Right renal cortex interstitium (tissue), 3 donors: ENCODE measurements around the gene BTG2. TPM values are rescaled to one million over a fixed set of nuclear protein-coding genes. Genes with fewer than 3 reads are reported as not detected.
"Not testable (repeated sequence)": the region's sequence is repeated elsewhere in the genome, so short reads cannot be mapped to it uniquely, and the experiment has no call there.

Experiments used
- DNase-seq, 3 donors: peaks; one replicate each; pipeline ENCODE4 v3.0.0-alpha.2; 2013; ENCODE audit warnings: low read depth in 3 of 3, low spot score in 2 of 3
- polyA plus RNA-seq, 3 donors: library from polyadenylated mRNA; unstranded; fragments of 120-200 nt; gene quantifications; one replicate each; pipeline ENCODE4 v1.2.1, GENCODE V29; 2013; ENCODE audit not compliant: insufficient read length in 3 of 3

BTG2 gene, protein sequence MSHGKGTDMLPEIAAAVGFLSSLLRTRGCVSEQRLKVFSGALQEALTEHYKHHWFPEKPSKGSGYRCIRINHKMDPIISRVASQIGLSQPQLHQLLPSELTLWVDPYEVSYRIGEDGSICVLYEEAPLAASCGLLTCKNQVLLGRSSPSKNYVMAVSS
- polyA plus RNA-seq = 100 to 1,000 TPM; 110 to 178 (median 141) TPM

DNA sequence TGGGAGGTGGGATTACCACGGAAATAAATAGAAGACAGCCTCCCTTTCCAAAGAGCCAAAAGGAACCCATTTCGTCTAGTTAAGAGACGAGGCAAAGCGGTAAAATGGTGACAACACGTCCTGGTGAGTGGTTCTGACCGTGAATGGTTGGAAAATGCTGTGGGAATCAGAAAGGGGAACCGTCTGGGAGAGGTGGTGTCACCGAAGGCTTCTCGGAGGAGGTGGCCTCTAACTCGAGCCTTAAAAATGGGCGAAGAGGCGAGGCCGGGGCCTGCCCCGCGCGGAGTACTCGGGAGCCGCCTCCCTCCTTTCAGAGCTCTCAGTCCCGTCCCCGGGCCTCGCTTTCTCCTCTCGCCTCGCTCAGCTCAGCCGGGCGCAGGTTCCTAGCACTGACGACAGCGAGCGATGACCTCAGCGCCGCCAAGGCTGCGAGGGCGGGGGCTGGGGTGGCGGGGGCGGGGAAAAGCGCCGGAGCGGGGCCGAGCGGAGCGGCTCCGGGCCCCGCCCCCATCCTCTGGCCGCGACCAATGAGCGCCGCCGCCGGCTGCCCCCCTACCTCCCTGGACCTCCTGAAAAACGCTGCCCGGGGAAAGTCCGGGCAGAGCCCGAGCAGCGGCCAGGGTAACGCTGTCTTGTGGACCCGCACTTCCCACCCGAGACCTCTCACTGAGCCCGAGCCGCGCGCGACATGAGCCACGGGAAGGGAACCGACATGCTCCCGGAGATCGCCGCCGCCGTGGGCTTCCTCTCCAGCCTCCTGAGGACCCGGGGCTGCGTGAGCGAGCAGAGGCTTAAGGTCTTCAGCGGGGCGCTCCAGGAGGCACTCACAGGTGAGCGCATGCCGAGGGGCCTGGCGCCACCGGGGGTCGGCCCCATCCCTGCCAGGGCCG is at the start of gene BTG2:
BTG2 (plus strand) TSS at position 601 of the 890 bp plus-strand sequence; CDS start at position 689, 88 bp downstream.
- DNase-seq = peak in 2 of 3 donors; percentile 79 to 80

DNA sequence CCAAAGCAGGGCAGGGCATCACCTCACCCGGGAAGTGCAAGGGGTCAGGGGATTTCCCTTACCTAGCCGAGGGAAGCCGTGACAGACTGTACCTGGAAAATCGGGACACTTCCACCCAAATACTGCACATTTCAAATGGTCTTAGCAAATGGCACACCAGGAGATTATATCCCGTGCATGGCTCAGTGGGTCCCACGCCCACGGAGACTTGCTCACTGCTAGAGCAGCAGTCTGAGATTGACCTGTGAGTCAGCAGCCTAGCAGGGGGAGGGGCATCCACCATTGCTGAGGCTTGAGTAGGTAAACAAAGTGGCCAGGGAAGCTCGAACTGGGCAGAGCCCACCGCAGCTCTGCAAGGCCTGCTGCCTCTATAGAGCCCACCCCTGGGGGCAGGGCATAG is 48.7 kb upstream of the BTG2 start:
- not testable (repeated sequence) for DNase-seq

GRCh38 chr1:203263496-203263895 is 41.8 kb upstream of the BTG2 start:
- no peak for DNase-seq

DNA sequence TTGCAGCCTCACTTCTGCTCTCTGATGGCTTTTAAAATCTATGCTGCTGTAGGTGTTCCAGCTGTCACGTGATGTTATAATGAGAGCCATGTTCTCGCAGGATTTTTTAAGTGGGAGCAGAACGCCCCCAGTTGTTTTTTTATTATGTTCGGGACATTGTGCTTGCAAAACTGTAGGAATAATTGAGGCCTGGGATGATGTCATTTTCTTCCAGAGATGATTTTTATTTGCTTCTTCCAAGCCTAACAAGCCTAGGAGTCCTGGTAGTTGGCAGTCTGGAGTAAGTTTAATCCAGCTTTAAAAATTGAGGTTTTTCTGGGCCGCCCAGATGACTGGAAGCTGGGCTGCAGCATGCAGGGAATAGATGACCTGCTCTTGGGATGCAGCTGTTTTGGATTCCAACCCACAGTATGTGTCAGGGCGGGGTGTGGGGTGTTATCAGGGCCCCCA is 41.2 kb upstream of the BTG2 start:
- no peak for DNase-seq

DNA sequence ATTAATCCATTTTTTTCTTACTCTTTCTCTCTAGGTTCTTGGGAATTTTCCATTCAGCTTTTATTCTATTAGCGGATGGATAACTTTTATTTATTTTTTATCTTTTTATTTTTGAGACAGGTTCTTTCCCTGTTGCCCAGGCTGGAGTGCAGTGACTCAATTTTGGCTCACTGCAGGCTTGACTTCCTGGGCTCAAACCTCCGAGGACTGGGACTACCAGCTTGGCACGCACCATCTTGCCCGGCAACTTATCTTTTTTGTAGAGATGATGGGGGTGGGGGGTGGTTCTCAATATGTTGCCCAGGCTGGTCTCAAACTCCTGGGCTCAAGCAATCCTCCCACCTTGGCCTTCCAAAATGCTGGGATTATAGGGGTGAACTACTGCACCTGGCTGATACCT is 39.8 kb upstream of the BTG2 start:
- DNase-seq = no peak

DNA sequence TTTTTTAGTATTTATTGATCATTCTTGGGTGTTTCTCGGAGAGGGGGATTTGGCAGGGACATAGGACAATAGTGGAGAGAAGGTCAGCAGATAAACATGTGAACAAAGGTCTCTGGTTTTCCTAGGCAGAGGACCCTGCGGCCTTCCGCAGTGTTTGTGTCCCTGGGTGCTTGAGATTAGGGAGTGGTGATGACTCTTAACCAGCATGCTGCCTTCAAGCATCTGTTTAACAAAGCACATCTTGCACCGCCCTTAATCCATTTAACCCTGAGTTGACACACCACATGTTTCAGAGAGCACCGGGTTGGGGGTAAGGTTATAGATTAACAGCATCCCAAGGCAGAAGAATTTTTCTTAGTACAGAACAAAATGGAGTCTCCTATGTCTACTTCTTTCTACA is 39.2 kb upstream of the BTG2 start:
- DNase-seq = not testable (repeated sequence)

- DNase-seq = peak; percentile 91 to 94 (median 94)
These were observed 37.9 kb upstream of the BTG2 start for GRCh38 chr1:203267347-203267846.

DNA sequence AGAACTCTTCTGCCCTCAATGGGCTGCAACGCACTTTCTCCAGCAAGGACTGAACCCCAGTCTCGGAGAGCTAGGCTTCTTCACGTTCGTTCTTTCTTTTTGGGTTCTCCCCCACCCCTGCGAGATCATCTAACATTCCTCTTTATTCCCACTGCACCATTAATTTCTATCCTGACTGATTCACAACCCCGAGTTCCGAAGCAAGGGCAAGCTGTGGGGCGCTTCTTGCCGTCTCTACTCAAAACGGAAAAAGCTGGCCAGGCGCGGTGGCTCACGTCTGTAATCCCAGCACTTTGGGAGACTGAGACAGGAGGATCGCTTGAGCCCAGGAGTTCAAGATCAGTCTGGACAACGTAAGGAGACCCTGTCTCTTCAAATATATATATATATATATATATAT is 37.4 kb upstream of the BTG2 start:
- no peak for DNase-seq

DNA sequence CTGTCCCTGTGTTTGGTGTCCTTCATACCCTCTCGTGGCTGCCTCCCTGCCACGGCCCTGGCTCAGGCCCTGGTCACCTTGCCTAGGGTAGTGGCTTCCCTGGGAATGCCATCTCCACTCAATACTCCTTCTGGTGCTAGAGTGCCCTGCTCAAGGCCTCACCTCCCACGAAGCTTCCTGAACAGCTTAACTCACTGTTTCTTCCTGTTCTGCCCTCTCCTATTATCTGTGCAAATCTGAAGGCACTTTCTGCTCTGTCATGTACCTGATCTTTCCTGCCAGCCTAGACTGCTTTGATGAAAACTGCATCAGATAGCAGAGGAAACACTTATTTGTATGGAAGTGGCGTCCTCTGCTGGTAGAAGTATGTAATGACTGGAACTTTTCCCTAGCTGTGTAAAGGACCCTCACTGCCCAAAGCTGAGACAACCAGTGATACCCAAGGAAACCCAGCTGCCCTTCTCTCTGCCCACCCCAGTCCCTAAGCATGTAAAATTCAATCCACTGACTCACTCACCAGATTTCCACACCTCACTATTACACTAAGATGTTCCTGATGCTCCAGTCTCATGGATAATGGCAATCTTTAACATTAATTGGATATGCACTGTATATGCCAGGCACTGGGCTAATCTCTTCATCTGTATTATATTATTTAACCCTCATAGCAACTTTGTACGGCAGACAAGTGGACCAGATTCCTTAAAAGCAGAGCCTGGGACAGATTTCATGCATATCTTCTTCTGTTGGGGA is 36.2 kb upstream of the BTG2 start:
- no peak for DNase-seq

GRCh38 chr1:203269654-203270020 is 35.7 kb upstream of the BTG2 start:
- DNase-seq = no peak

- DNase-seq = no peak
These were observed 34.9 kb upstream of the BTG2 start for GRCh38 chr1:203270448-203270847.

DNA sequence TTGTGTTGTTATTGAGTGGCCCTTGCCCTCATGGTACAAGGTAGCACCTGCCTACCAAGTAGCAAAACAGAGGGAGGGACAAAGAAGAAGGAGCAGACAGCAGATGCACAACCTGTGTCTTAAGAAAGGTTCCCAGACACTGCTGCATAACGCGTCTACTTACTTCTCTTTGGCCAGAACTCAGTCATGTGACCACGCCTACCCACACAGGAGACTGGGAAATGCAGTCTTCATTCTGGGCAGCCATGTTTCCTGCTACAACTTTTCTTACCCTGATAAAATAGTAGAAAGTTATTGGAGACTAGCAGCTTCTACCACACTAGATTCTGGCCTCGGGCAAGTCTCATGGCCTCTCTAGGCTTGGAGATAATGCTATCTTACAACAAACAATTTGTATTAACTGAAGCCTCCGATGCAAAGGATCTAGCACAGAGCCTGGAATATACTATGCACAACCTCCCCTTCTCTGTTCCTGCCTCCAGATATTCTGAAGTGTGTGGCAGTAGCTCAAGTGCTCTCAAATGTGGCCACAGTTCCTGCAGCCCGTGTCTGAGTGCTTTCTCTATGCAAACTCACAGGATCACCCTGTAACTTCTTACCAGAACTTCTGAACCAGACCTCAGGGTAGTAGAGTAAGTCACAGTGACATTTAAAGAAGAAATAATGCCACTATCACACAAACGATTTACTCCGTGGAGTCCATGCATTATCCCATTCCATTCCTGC is 34.1 kb upstream of the BTG2 start:
- DNase-seq = no peak

- DNase-seq = no peak
These were observed 33.2 kb upstream of the BTG2 start for GRCh38 chr1:203271962-203272632.

- DNase-seq = no peak
These were observed 32.6 kb upstream of the BTG2 start for GRCh38 chr1:203272633-203273205.

DNA sequence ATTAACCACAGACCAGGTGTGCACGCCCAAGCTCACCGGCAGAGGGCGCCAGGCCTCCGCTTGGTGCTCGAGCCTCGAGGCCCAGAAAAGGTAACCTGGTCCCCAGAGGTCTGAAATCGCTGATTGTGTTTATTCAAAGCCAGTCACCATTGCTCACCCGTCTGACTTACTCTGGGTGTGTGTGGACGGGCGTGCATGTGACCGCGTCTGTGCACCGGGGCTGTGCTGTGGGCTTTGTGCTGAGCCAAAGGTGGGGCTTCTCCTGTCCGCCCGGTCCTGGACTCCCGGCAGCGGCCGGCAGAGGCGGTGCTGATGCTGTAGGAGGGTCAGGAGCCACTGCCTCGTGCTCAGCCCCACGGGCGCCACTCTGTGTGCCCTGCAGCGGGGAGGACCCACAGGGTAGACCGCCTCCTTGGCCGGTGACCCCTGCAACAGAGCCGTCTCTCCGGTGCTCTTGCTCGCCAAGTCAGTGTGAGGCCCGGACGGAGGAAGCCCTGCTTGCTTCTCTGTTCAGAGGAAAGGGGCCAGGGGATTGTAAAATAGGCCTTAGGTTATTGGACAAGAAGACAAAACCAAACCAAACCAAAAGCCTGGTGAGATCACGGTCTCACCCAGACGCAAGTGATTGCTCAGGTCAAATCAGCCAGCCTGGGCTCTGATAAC is 32.0 kb upstream of the BTG2 start:
- peak in 1 of 3 donors; percentile 76 for DNase-seq

DNA sequence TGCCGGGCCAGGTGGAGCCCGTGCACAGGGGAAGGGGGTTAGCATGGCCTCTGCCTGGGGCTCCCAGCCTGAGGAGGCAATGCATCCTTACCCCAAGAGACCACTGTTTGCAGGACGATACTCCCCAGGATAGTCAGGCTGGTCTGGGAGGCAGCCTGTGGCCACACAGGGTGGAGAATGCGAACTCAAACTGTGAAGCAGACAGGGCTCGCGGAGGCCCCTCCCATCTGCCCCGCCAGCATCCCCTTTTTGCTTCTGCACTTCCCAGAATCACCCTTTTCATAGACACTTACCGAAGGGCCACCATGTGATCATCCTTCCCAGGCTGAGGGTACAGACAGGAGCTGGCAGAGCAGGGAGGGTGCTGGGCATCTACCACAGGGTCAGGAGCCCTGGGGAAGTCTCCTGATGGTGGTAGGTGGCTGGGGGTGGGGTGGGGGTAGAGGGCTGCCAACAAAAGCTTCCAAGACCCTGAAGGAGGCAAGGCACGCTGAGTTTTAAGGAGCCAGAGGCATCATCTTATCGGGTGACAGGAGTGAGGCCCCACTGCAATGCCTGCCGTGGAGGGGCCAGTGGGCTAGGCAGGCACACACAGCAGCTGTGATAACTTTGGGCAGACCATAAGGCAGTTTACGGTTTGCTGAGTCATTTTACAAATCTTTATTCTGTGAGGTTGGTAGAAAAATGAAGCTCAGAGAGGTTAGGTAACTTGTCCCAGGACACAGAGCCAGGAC is 31.3 kb upstream of the BTG2 start:
- no peak for DNase-seq

DNA sequence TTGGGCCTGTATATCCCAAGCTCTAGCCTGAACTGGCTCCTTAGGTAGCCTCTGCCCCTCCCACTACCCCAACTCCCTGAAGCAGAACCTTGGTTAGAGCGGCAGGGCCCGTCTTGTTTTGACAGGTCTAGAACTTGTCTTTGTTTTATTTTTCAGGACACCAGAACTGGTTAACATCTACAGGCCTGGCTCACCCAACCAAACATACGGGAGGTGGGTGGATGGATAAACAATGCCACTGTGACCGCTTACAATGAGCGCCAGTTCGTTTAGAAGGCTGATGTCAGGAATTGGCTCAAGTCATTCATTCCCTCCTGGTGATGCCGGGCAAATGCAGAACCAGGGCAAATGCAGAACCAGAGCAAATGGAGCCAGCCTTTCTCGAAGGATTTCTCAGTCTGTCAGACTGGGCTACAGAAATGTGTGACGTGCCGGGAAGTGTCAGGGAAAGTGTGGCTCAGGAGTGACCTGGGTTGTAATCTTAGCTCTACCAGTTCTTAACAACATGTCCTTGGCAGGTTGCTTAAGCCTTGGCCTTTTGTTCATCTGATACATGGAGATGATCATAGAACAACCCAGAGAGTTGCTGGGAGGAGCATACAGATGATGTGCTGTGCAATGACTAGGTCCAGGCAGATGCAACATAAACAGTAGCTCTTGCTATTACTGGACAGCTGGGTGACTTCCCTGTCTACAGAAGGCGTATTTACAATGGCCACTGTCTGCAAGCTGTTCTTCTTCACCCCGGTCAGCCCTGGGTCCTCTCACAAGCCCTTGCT is 30.5 kb upstream of the BTG2 start:
- no peak for DNase-seq
